HepG2 (cell line): ENCODE measurements around the gene RNPS1. TPM values are rescaled to one million over a fixed set of nuclear protein-coding genes. Genes with fewer than 3 reads are reported as not detected.

Experiments used
- KDM5B ChIP-seq: sonication (generic); formaldehyde crosslinking; IDR thresholded peaks from 2 replicates; pipeline ENCODE4 v1.4.0; 2020; ENCODE audit warnings: missing genetic modification reagents, mild to moderate bottlenecking, borderline replicate concordance
- MIER3 ChIP-seq: IDR thresholded peaks from 2 replicates; pipeline ENCODE4 v1.6.1; 2016; ENCODE audit warnings: missing compliant biosample characterization, borderline replicate concordance
- MXD1 ChIP-seq: sonication (generic); formaldehyde crosslinking; IDR thresholded peaks from 2 replicates; pipeline ENCODE4 v1.4.0; 2020; ENCODE audit warnings: mild to moderate bottlenecking, missing genetic modification reagents
- NCOA5 ChIP-seq: sonication (generic); formaldehyde crosslinking; IDR thresholded peaks from 2 replicates; pipeline ENCODE4 v1.4.0; 2020; ENCODE audit warnings: missing genetic modification reagents
- POLR2AphosphoS5 ChIP-seq: IDR thresholded peaks from 2 replicates; pipeline ENCODE4 v1.6.1; 2012; ENCODE audit warnings: low read depth, low read length
- RBAK ChIP-seq: sonication (generic); formaldehyde crosslinking; IDR thresholded peaks from 2 replicates; pipeline ENCODE4 v1.5.1; 2020; ENCODE audit warnings: mild to moderate bottlenecking, missing genetic modification reagents
- SETDB1 ChIP-seq: sonication (generic); formaldehyde crosslinking; IDR thresholded peaks from 2 replicates; pipeline ENCODE4 v1.5.1; 2020; ENCODE audit warnings: missing genetic modification reagents, mild to moderate bottlenecking, borderline replicate concordance
- ZNF10 ChIP-seq: sonication (generic); formaldehyde crosslinking; IDR thresholded peaks from 2 replicates; pipeline ENCODE4 v1.4.0; 2020; ENCODE audit warnings: mild to moderate bottlenecking, low read depth, missing genetic modification reagents, borderline replicate concordance
- ZNF18 ChIP-seq: sonication (generic); formaldehyde crosslinking; IDR thresholded peaks from 2 replicates; pipeline ENCODE4 v1.8.0; 2022; ENCODE audit warnings: mild to moderate bottlenecking, missing genetic modification reagents; ENCODE audit not compliant: insufficient replicate concordance
- ZNF224 ChIP-seq: sonication (generic); formaldehyde crosslinking; IDR thresholded peaks from 2 replicates; pipeline ENCODE4 v1.5.0; 2020; ENCODE audit warnings: mild to moderate bottlenecking, missing genetic modification reagents
- ZNF326 ChIP-seq: sonication (generic); formaldehyde crosslinking; IDR thresholded peaks from 2 replicates; pipeline ENCODE4 v1.4.0; 2020; ENCODE audit warnings: missing genetic modification reagents, borderline replicate concordance
- ZNF333 ChIP-seq: sonication (generic); formaldehyde crosslinking; IDR thresholded peaks from 2 replicates; pipeline ENCODE4 v1.4.0; 2020; ENCODE audit warnings: mild to moderate bottlenecking, missing genetic modification reagents, borderline replicate concordance
- ZNF503 ChIP-seq: sonication (generic); formaldehyde crosslinking; IDR thresholded peaks from 2 replicates; pipeline ENCODE4 v1.4.0; 2020; ENCODE audit warnings: missing genetic modification reagents
- ZNF564 ChIP-seq: sonication (generic); formaldehyde crosslinking; IDR thresholded peaks from 2 replicates; pipeline ENCODE4 v1.8.1; 2023; ENCODE audit warnings: mild to moderate bottlenecking, missing genetic modification reagents
- ZNF761 ChIP-seq: sonication (generic); formaldehyde crosslinking; conservative IDR thresholded peaks from 2 replicates; pipeline ENCODE4 v1.4.0; 2020; ENCODE audit warnings: mild to moderate bottlenecking, missing genetic modification reagents
- polyA plus RNA-seq, 8 experiments: library from polyadenylated mRNA; depleted of rRNA in 3 of 8; stranded (reverse) in 7 of 8; unstranded in 1 of 8; fragments of >200 nt; fragmentation: Illumina TruSeq in 4 of 8; extraction: Trizol in 4 of 8; gene quantifications; 2 replicates each; pipeline versions ENCODE4 v1.2.1 to v1.2.3, GENCODE V29; 2011 to 2016; ENCODE audit warnings: low read depth in 4 of 8, missing spikeins in 1 of 8, mixed read lengths in 1 of 8; ENCODE audit not compliant: insufficient read depth in 1 of 8
- total RNA-seq, 5 experiments: library from RNA; depleted of rRNA; stranded (reverse); fragments of >200 nt; fragmentation: Illumina TruSeq; extraction: Trizol; gene quantifications; 2 replicates each; pipeline ENCODE4 v1.2.3, GENCODE V29; 2016; ENCODE audit warnings: low read depth in 1 of 5
- TF ChIP-seq, protein P1 (sequence below): sonication (generic); formaldehyde crosslinking; IDR thresholded peaks from 2 replicates; pipeline ENCODE4 v1.4.0; 2020; ENCODE audit warnings: mild to moderate bottlenecking, missing genetic modification reagents
- TF ChIP-seq, protein P2 (sequence below): sonication (generic); formaldehyde crosslinking; IDR thresholded peaks from 2 replicates; pipeline ENCODE4 v1.5.0; 2020; ENCODE audit warnings: mild to moderate bottlenecking, missing genetic modification reagents

Gene RNPS1
- total and polyA plus RNA-seq, 2 of the 13 experiments (the other 11 are each of a cell fraction or from before 2014, with no cell fraction given), result 126 to 133 TPM

- TF ChIP-seq ZNF18 (CRISPR knock-in tag) (peak; percentile 58), ZNF564 (CRISPR knock-in tag) (peak; percentile 90; the same call in 1 of the 2 replicates), ZNF10 (CRISPR knock-in tag) (no peak), ZNF761 (CRISPR knock-in tag) (peak; percentile 78; the same call in 1 of the 2 replicates), KDM5B (peak; percentile 91; the same call in 1 of the 2 replicates), MXD1 (CRISPR knock-in tag) (peak; percentile 89), ZNF333 (CRISPR knock-in tag) (0 out of 2 replicates have a peak, but pooled peaks have one; percentile 58), NCOA5 (CRISPR knock-in tag) (no peak), ZNF326 (CRISPR knock-in tag) (no peak), ZNF503 (peak; percentile 56; the same call in 1 of the 2 replicates), MIER3 (CRISPR knock-in tag) (peak; percentile 36; the same call in 1 of the 2 replicates), POLR2AphosphoS5 (peak; percentile 68), RBAK (CRISPR knock-in tag) (no peak; the same call in 1 of the 2 replicates), SETDB1 (CRISPR knock-in tag) (no peak), ZNF224 (CRISPR knock-in tag) (0 out of 2 replicates have a peak, but pooled peaks have one; percentile 38)
- TF ChIP-seq, protein P1, sequence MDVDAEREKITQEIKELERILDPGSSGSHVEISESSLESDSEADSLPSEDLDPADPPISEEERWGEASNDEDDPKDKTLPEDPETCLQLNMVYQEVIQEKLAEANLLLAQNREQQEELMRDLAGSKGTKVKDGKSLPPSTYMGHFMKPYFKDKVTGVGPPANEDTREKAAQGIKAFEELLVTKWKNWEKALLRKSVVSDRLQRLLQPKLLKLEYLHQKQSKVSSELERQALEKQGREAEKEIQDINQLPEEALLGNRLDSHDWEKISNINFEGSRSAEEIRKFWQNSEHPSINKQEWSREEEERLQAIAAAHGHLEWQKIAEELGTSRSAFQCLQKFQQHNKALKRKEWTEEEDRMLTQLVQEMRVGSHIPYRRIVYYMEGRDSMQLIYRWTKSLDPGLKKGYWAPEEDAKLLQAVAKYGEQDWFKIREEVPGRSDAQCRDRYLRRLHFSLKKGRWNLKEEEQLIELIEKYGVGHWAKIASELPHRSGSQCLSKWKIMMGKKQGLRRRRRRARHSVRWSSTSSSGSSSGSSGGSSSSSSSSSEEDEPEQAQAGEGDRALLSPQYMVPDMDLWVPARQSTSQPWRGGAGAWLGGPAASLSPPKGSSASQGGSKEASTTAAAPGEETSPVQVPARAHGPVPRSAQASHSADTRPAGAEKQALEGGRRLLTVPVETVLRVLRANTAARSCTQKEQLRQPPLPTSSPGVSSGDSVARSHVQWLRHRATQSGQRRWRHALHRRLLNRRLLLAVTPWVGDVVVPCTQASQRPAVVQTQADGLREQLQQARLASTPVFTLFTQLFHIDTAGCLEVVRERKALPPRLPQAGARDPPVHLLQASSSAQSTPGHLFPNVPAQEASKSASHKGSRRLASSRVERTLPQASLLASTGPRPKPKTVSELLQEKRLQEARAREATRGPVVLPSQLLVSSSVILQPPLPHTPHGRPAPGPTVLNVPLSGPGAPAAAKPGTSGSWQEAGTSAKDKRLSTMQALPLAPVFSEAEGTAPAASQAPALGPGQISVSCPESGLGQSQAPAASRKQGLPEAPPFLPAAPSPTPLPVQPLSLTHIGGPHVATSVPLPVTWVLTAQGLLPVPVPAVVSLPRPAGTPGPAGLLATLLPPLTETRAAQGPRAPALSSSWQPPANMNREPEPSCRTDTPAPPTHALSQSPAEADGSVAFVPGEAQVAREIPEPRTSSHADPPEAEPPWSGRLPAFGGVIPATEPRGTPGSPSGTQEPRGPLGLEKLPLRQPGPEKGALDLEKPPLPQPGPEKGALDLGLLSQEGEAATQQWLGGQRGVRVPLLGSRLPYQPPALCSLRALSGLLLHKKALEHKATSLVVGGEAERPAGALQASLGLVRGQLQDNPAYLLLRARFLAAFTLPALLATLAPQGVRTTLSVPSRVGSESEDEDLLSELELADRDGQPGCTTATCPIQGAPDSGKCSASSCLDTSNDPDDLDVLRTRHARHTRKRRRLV (CRISPR knock-in tag), result no peak
- TF ChIP-seq, protein P2, sequence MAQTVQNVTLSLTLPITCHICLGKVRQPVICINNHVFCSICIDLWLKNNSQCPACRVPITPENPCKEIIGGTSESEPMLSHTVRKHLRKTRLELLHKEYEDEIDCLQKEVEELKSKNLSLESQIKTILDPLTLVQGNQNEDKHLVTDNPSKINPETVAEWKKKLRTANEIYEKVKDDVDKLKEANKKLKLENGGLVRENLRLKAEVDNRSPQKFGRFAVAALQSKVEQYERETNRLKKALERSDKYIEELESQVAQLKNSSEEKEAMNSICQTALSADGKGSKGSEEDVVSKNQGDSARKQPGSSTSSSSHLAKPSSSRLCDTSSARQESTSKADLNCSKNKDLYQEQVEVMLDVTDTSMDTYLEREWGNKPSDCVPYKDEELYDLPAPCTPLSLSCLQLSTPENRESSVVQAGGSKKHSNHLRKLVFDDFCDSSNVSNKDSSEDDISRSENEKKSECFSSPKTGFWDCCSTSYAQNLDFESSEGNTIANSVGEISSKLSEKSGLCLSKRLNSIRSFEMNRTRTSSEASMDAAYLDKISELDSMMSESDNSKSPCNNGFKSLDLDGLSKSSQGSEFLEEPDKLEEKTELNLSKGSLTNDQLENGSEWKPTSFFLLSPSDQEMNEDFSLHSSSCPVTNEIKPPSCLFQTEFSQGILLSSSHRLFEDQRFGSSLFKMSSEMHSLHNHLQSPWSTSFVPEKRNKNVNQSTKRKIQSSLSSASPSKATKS, result no peak
Measured at GRCh38 chr16:2223221-2223941, 44.5 kb downstream of the RNPS1 start, which contains the start of gene E4F1 (continued).
